Mesothelial cell of epicardium (in vitro differentiated cells): Measurements from ENCODE around the gene XRCC6. TPM values are rescaled to one million over a fixed set of nuclear protein-coding genes. Genes with fewer than 3 reads are reported as not detected.

Source experiments
- DNase-seq, 2 experiments: peaks; one replicate each; pipeline ENCODE4 v3.0.0; 2021; ENCODE audit warnings: low spot score in 2 of 2; ENCODE audit not compliant: unreplicated experiment in 2 of 2
- H3K27ac Mint-ChIP-seq: 2 replicates; pipeline ENCODE4 v1.8.0; 2021; ENCODE audit warnings: mixed read lengths
- H3K27me3 Mint-ChIP-seq: 2 replicates; pipeline ENCODE4 v1.8.0; 2021; ENCODE audit warnings: low read depth, mixed read lengths
- H3K36me3 Mint-ChIP-seq: 2 replicates; pipeline ENCODE4 v1.8.0; 2021; ENCODE audit warnings: mixed read lengths
- H3K4me1 Mint-ChIP-seq: 2 replicates; pipeline ENCODE4 v1.8.0; 2021; ENCODE audit warnings: mixed read lengths
- H3K4me3 Mint-ChIP-seq: 2 replicates; pipeline ENCODE4 v1.8.0; 2021; ENCODE audit warnings: mild to moderate bottlenecking, moderate library complexity, mixed read lengths
- H3K9me3 Mint-ChIP-seq: 2 replicates; pipeline ENCODE4 v1.8.0; 2021; ENCODE audit warnings: mixed read lengths
- total RNA-seq: library from RNA; stranded (reverse); gene quantifications from 3 replicates; pipeline ENCODE4 v1.2.1, GENCODE V29; 2021
- TF ChIP-seq, protein P1 (sequence below): fragments of 200-600 bp; sonication (generic); IDR thresholded peaks from one replicate; pipeline ENCODE4 v1.5.0; 2021; ENCODE audit warnings: antibody characterized with exemption; ENCODE audit not compliant: unreplicated experiment

XRCC6 gene
- total RNA-seq, 1 donor from 2014 or later, result 221 TPM

- TF ChIP-seq, protein P1, sequence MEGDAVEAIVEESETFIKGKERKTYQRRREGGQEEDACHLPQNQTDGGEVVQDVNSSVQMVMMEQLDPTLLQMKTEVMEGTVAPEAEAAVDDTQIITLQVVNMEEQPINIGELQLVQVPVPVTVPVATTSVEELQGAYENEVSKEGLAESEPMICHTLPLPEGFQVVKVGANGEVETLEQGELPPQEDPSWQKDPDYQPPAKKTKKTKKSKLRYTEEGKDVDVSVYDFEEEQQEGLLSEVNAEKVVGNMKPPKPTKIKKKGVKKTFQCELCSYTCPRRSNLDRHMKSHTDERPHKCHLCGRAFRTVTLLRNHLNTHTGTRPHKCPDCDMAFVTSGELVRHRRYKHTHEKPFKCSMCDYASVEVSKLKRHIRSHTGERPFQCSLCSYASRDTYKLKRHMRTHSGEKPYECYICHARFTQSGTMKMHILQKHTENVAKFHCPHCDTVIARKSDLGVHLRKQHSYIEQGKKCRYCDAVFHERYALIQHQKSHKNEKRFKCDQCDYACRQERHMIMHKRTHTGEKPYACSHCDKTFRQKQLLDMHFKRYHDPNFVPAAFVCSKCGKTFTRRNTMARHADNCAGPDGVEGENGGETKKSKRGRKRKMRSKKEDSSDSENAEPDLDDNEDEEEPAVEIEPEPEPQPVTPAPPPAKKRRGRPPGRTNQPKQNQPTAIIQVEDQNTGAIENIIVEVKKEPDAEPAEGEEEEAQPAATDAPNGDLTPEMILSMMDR, result no peak
- no peak for DNase-seq
- H3K27me3 Mint-ChIP-seq, result peaks cover 8% of the 10 kb centered on the region
- H3K4me1 Mint-ChIP-seq, result no peaks in the 10 kb centered on the region
- no peak overlapping the region for H3K27ac Mint-ChIP-seq
- no peak overlapping the region for H3K4me3 Mint-ChIP-seq
- H3K9me3 Mint-ChIP-seq, result no peaks in the 10 kb centered on the region
- no peaks in the 10 kb centered on the region for H3K36me3 Mint-ChIP-seq
Observed at GRCh38 chr22:41709341-41709740, 88.2 kb downstream of the XRCC6 start.

GRCh38 chr22:41713004-41713403 lies 91.9 kb downstream of the XRCC6 start:
- no peaks in the 10 kb centered on the region for H3K36me3 Mint-ChIP-seq
- peaks cover 8% of the 10 kb centered on the region for H3K27me3 Mint-ChIP-seq
- DNase-seq, result no peak
- TF ChIP-seq, protein P1, result no peak
- no peak overlapping the region for H3K4me3 Mint-ChIP-seq
- H3K9me3 Mint-ChIP-seq, result no peaks in the 10 kb centered on the region
- H3K4me1 Mint-ChIP-seq, result no peaks in the 10 kb centered on the region
- no peak overlapping the region for H3K27ac Mint-ChIP-seq

Other genes starting within 250 kb of the XRCC6 start
- gene TEF, start 239.4 kb upstream of the XRCC6 start, total RNA-seq, result 10.4 to 10.5 TPM (median 10.4 TPM) in 3 replicates
- 40.2 to 44.0 TPM (median 42.1 TPM) in 3 replicates for gene TOB2, start 174.5 kb upstream of the XRCC6 start, total RNA-seq
- gene PHF5A, start 152.6 kb upstream of the XRCC6 start, total RNA-seq, result 38.0 to 47.8 TPM (median 44.2 TPM) in 3 replicates
- gene ACO2, start 152.2 kb upstream of the XRCC6 start, total RNA-seq, result 66.9 to 69.9 TPM (median 69.4 TPM) in 3 replicates
- 41.0 to 47.4 TPM (median 46.6 TPM) in 3 replicates for gene POLR3H, start 76.8 kb upstream of the XRCC6 start, total RNA-seq
- gene CSDC2, start 60.3 kb upstream of the XRCC6 start, total RNA-seq, result 15.6 to 18.3 TPM (median 17.7 TPM) in 3 replicates
- gene PMM1, start 31.5 kb upstream of the XRCC6 start, total RNA-seq, result 24.4 to 26.2 TPM (median 25.8 TPM) in 3 replicates
- gene DESI1, start 252 bp upstream of the XRCC6 start, total RNA-seq, result 35.4 to 37.5 TPM (median 36.7 TPM) in 3 replicates
- gene SNU13, start 67.6 kb downstream of the XRCC6 start, total RNA-seq, result 110 to 116 TPM (median 115 TPM) in 3 replicates
- gene MEI1, start 78.2 kb downstream of the XRCC6 start, total RNA-seq, result 0.38 to 2.1 TPM (median 1.3 TPM) in 3 replicates
- 16.9 to 19.1 TPM (median 18.4 TPM) in 3 replicates for gene CCDC134, start 179.4 kb downstream of the XRCC6 start, total RNA-seq
- 127 to 130 TPM (median 129 TPM) in 3 replicates for gene SREBF2, start 211.8 kb downstream of the XRCC6 start, total RNA-seq